CD4-positive, alpha-beta T cell treated with Interleukin-12 subunit alpha and Interleukin-12 subunit beta, for 1 hour (primary cell): ENCODE measurements around the gene RPL13.

Experiments used
- DNase-seq: peaks from one replicate; pipeline ENCODE4 v3.0.0-alpha.2; 2020

Gene RPL13

GRCh38 chr16:89560378-89561141 lies at the start of gene RPL13:
TSS of gene RPL13 (plus strand) at chr16:89560682. CDS start at chr16:89560960, 278 bp downstream.
- peak; percentile 95 for DNase-seq

DNA sequence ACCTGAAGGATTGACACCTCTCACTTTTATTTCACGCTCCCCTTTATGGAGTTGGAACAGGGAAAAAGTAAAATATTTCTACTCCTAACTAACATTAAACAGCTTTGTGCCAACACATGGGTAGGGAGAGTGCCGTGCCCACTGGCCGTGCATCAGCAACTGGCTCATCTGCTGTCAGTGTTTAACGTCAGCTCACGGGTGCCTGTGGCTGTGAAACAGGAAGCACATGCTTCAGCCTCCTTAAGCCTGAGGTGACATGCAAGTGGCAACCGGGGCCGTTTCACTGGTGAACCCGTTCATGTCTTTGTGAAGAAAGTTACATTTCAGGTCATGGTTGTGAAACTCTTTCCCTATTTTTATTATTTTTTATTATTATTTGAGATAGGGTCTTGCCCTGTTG lies 49.1 kb upstream of the RPL13 start:
- DNase-seq = no peak

- no peak for DNase-seq
Measured at GRCh38 chr16:89512453-89512852, 48.0 kb upstream of the RPL13 start.

GRCh38 chr16:89517128-89517527 lies 43.4 kb upstream of the RPL13 start:
- DNase-seq = no peak

DNA sequence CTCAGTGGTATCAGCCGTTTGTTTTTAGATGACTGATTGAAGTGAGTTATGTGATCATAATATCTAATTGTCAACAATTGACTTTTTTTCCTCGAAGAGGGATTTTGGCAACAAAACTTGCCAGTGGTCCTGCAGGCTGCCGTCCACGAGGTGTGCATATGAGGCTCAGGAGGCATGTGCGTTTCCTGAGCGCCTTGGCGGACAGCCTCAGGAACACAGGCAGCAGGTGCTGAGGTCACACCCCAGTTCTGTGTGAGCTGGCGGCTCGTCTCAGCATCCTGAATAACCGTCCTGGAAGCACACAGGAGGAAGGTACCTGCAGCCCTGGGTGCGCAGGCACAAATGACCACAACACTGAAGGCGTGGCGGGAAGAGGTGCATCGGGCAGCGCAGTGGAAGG lies 40.6 kb upstream of the RPL13 start:
- DNase-seq = no peak

GRCh38 chr16:89522287-89522686 lies 38.2 kb upstream of the RPL13 start:
- no peak for DNase-seq

- no peak for DNase-seq
Measured at GRCh38 chr16:89523680-89524344, 36.7 kb upstream of the RPL13 start.

DNA sequence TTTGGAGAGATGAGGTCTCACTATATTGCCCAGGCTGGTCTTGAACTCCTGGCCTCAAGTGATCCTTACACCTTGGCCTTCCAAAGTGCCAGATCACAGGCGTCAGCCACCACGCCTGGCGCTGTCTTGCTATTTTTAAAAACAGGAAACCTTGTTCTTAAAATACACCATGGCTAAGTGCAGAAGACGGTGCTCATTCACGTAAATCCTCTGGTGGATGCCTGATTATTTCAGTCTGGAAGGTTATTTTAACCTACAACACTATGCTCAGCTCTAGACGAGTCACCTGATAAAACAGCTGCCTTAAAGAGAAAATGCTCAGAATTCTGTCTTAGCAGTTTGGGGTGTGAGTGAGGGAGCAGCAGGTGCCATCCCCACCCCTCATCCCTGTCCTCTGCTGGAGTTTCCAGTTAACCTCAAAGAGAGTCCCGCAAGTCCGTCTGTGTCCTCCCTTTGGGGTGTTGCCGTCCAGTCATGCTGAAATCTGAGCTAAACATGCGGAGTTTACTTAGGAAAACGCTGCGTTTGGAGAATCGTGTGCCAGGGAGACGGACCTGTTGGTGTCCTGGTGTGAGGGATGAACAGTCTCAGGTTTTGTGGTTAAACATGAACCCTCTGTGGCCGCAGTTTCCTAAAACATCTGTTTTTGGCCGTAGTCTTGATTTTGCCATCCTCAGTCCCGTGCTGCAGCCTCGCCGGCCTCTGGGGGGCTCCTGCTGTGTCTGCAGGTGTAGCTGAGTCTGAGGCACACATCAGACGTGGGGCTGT lies 35.2 kb upstream of the RPL13 start:
- no peak for DNase-seq

DNA sequence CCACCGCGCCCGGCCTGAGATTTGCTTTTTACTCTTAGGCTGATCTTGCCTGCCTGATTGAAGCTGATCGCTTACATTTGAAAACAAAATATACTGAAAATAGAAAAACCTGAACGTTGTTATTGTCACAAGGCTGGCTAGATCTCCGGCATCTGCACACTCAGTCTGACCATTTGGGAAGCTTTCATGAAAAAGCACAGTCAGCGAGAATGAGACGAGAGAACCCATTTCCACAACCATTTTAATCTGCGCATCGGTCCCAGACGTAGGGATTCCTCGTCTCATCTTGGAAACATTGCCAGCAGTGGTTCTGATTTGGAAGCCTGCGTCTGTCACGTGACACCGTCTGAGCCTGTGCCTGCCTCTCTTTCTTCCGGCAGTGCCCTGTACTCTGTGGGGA lies 31.4 kb upstream of the RPL13 start:
- DNase-seq = no peak

GRCh38 chr16:89530401-89531381 lies 29.8 kb upstream of the RPL13 start:
- DNase-seq = no peak

- DNase-seq = no peak
Measured at GRCh38 chr16:89531821-89532526, 28.5 kb upstream of the RPL13 start.

- DNase-seq = peak; percentile 48
Measured at GRCh38 chr16:89534252-89534756, 26.2 kb upstream of the RPL13 start.

GRCh38 chr16:89536371-89536770 lies 24.1 kb upstream of the RPL13 start:
- DNase-seq = no peak

- no peak for DNase-seq
Measured at GRCh38 chr16:89536886-89537548, 23.5 kb upstream of the RPL13 start.

DNA sequence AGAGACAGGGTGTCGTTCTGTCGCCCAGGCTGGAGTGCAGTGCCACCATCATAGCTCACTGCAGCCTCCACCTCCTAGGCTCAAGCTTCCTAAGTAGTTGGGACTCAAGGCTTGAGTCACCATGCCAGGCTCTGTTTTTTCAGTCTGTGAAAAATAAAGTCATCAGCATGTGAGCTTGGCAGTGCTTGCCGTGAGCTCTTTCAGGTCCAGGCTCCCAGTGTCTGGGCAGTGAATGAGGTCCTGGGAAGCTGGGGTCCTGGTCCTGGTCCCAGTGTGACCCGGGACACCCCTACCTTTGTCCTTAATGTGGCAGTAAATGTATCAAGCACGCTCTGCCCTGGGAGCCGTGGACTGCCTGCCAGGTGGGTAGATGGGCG lies 22.9 kb upstream of the RPL13 start:
- DNase-seq = no peak

- no peak for DNase-seq
Measured at GRCh38 chr16:89538286-89538685, 22.2 kb upstream of the RPL13 start.

- DNase-seq = no peak
Measured at GRCh38 chr16:89540557-89540956, 19.9 kb upstream of the RPL13 start.

- DNase-seq = no peak
Measured at GRCh38 chr16:89541792-89542191, 18.7 kb upstream of the RPL13 start.

DNA sequence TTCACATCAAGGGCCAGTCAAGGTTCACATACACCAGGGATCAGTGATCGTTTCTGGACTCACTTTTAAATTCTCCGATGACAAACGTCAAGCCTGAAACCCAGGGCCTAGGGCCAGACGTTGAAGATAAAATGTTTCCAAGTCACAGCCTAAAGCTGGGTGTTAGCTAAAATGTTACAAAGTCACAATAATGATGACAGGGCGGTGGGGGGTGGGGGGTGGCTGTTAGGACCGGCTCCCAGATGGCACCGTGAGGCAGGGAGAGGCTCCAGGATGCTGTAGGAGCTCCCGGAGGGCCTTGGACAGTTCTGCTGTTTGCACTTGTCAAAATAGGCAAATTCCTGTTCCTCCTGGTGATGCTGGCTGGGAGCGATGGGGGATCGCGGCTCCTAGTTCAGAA lies 16.4 kb upstream of the RPL13 start:
- DNase-seq = no peak

DNA sequence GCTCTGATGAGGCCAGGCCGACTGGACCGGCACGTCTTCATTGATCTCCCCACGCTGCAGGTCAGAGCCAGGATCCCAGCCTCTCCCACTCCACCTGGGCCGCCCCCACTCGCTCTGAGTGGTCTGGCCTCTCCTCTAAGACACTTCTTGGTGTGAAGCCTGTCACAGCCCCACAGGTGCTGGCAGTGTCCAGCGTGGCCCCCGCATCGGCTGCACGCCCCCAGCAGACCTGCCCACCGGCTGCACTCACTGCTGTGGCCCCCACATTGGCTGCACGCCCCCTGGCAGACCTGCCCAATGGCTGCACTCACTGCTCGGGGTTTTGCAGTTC lies 15.8 kb upstream of the RPL13 start:
- no peak for DNase-seq
